Stimulated activated CD4-positive, alpha-beta T cell treated with anti-CD3 and anti-CD28 coated beads, Interleukin-15, amount 100 ng/mL, for 48 hours (primary cell): ENCODE data around the gene GNAS-AS1.

Experiments
- DNase-seq, 2 donors: peaks; one replicate each; pipeline ENCODE4 v3.0.0-alpha.2; 2020; ENCODE audit warnings: low read depth in 2 of 2

Gene GNAS-AS1

GRCh38 chr20:58850693-58851174 lies at the start of gene GNAS-AS1:
Gene GNAS-AS1 (minus strand): TSS chr20:58850902.
- peak; percentile 76 to 82 for DNase-seq

GRCh38 chr20:58900397-58900796 lies 49.7 kb upstream of the GNAS-AS1 start:
- DNase-seq, result no peak

- no peak for DNase-seq
Observed at GRCh38 chr20:58899512-58899911, 48.8 kb upstream of the GNAS-AS1 start.

- DNase-seq, result no peak
Observed at GRCh38 chr20:58898629-58899408, 48.1 kb upstream of the GNAS-AS1 start.

- DNase-seq, result no peak
Observed at GRCh38 chr20:58897488-58897887, 46.8 kb upstream of the GNAS-AS1 start.

- DNase-seq, result no peak
Observed at GRCh38 chr20:58896820-58897219, 46.1 kb upstream of the GNAS-AS1 start.

- DNase-seq, result no peak
Observed at GRCh38 chr20:58895448-58896180, 44.9 kb upstream of the GNAS-AS1 start.

GRCh38 chr20:58894652-58895447 lies 44.1 kb upstream of the GNAS-AS1 start:
- DNase-seq, result no peak

GRCh38 chr20:58893355-58894120 lies 42.8 kb upstream of the GNAS-AS1 start:
- DNase-seq, result peak; percentile 49 to 51

- no peak for DNase-seq
Observed at GRCh38 chr20:58892932-58893224, 42.2 kb upstream of the GNAS-AS1 start.

GRCh38 chr20:58892141-58892931 lies 41.6 kb upstream of the GNAS-AS1 start:
- peak; percentile 63 to 70 for DNase-seq

- no peak for DNase-seq
Observed at GRCh38 chr20:58891718-58892140, 41.0 kb upstream of the GNAS-AS1 start.

GRCh38 chr20:58891086-58891717 lies 40.5 kb upstream of the GNAS-AS1 start:
- DNase-seq, result peak; percentile 51 to 60

- DNase-seq, result peak; percentile 30 to 45
Observed at GRCh38 chr20:58890518-58891085, 39.9 kb upstream of the GNAS-AS1 start.

- no peak for DNase-seq
Observed at GRCh38 chr20:58889798-58890517, 39.3 kb upstream of the GNAS-AS1 start.

GRCh38 chr20:58889334-58889760 lies 38.6 kb upstream of the GNAS-AS1 start:
- no peak for DNase-seq

- peak; percentile 68 to 71 for DNase-seq
Observed at GRCh38 chr20:58888521-58889333, 38.0 kb upstream of the GNAS-AS1 start.

GRCh38 chr20:58888103-58888502 lies 37.4 kb upstream of the GNAS-AS1 start:
- no peak for DNase-seq
